Left forelimb (tissue), 1 donor: Measurements from ENCODE around the gene KIR3DL3.
"Not testable (repeated sequence)": the region's sequence is repeated elsewhere in the genome, so short reads cannot be mapped to it uniquely, and the experiment has no call there.

ENCODE experiments used
- DNase-seq: peaks from one replicate; pipeline ENCODE4 v3.0.0-alpha.2; 2018; ENCODE audit warnings: low spot score

Gene KIR3DL3

GRCh38 chr19:54731191-54731590 lies 6.9 kb downstream of the KIR3DL3 start:
- no peak for DNase-seq

- not testable (repeated sequence) for DNase-seq
Observed at GRCh38 chr19:54738306-54738705, 14.1 kb downstream of the KIR3DL3 start, which contains the start of gene KIR2DL3. KIR2DL3 (plus strand) TSS chr19:54738513; CDS start chr19:54738546, 33 bp downstream.

- DNase-seq: no peak
Observed at GRCh38 chr19:54738715-54739114, 14.5 kb downstream of the KIR3DL3 start.

- peak; percentile 37 for DNase-seq
Observed at GRCh38 chr19:54739587-54740497, 15.6 kb downstream of the KIR3DL3 start.

- not testable (repeated sequence) for DNase-seq
Observed at GRCh38 chr19:54741950-54742349, 17.7 kb downstream of the KIR3DL3 start.

- not testable (repeated sequence) for DNase-seq
Observed at GRCh38 chr19:54744080-54744479, 19.8 kb downstream of the KIR3DL3 start.

GRCh38 chr19:54747614-54748322 lies 23.5 kb downstream of the KIR3DL3 start:
- not testable (repeated sequence) for DNase-seq

- DNase-seq: not testable (repeated sequence)
Observed at GRCh38 chr19:54750276-54750675, 26.0 kb downstream of the KIR3DL3 start.

GRCh38 chr19:54756204-54757110 lies 32.2 kb downstream of the KIR3DL3 start:
- DNase-seq: not testable (repeated sequence)

GRCh38 chr19:54758577-54758976 lies 34.3 kb downstream of the KIR3DL3 start:
- not testable (repeated sequence) for DNase-seq

GRCh38 chr19:54764219-54764618 lies 40.0 kb downstream of the KIR3DL3 start:
- DNase-seq: not testable (repeated sequence)

GRCh38 chr19:54766464-54766863 lies 42.2 kb downstream of the KIR3DL3 start:
- DNase-seq: not testable (repeated sequence)

GRCh38 chr19:54769646-54770045 lies 45.4 kb downstream of the KIR3DL3 start, which contains the start of gene KIR2DL1:
KIR2DL1 (plus strand) TSS chr19:54769793; CDS start chr19:54769851, 58 bp downstream.
- DNase-seq: not testable (repeated sequence)

- not testable (repeated sequence) for DNase-seq
Observed at GRCh38 chr19:54770511-54770910, 46.3 kb downstream of the KIR3DL3 start.

- DNase-seq: not testable (repeated sequence)
Observed at GRCh38 chr19:54771018-54771960, 47.0 kb downstream of the KIR3DL3 start.

- DNase-seq: not testable (repeated sequence)
Observed at GRCh38 chr19:54772666-54773065, 48.4 kb downstream of the KIR3DL3 start.

GRCh38 chr19:54775095-54775815 lies 51.0 kb downstream of the KIR3DL3 start:
- DNase-seq: not testable (repeated sequence)

- DNase-seq: not testable (repeated sequence)
Observed at GRCh38 chr19:54775830-54776229, 51.6 kb downstream of the KIR3DL3 start.

GRCh38 chr19:54777851-54778250 lies 53.6 kb downstream of the KIR3DL3 start:
- DNase-seq: not testable (repeated sequence)

- DNase-seq: not testable (repeated sequence)
Observed at GRCh38 chr19:54778896-54779295, 54.7 kb downstream of the KIR3DL3 start.
